NCI-H345 treated with DMSO at 0.1 percent for 48 hours (cell line): ENCODE data around the gene RENBP.

Experiments
- DNase-seq: peaks from one replicate; lab custom pipeline; 2025; ENCODE audit not compliant: unreplicated experiment; lab: John Stamatoyannopoulos, UW

RENBP gene

DNA sequence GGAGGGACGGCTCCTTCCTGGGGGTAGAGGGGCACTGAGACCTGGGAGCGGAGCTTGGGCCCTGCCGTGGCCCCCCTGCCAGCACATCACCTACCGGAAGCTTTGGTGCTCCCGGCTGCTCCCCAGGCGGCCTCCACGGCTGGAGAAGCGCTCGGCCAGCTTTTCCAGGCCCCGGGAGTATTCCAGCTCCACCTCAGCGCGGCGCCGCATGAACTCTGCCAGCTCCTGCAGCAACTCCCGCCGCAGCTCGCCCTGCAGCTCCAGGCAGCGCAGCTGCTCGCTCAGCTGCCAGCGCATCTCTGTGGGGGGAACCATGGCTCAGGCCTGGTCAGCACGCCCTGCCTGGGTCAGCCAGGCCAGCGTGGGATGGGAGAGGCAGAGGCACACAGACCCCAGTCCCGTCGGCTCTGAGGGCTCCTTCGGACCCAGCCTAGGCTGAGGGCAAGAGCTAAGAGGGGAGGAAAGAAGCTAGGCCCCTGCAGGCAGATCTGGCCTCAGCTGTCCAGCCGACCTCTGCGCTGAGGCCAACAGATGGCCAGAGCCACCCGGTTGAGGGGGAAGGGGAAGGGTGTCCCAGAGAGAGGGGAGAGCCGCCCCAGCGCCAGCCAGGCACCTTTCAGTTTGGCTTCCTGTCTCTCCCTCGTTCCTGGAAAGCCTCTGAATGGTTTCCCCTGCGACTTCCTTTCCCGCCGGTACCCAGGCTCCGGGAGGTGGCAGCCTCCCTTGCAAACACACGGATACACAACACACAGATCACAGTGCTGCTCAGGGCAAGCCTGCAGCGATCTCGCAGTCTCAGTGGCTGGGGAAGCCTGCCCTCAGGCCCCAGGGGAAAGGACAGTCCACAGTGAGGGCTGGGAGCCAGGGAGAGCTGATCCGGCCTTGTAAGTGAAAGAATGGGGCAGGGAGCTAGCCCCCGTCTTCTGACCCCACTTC lies 22.7 kb downstream of the RENBP start:
- no peak for DNase-seq

DNA sequence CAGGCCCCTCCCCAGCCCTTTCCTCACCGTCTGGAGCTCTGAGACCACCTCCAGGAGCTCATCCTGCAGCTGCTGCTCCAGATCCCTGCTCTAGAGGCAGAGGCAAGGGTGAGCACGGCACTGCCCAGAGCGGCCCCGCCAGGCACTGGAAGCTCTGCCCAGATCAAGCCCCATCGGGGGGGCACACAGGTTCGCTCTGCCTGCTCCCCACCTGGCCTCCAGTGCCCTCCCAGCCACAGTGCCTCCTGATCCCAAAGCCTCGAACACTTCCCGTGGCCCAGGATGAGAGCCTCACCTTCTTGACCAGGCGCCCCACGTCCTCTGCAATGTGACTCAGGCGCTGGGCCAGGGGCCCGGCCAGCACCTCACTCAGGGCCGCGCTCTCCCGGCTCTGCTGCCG lies 23.4 kb downstream of the RENBP start:
- DNase-seq: no peak

DNA sequence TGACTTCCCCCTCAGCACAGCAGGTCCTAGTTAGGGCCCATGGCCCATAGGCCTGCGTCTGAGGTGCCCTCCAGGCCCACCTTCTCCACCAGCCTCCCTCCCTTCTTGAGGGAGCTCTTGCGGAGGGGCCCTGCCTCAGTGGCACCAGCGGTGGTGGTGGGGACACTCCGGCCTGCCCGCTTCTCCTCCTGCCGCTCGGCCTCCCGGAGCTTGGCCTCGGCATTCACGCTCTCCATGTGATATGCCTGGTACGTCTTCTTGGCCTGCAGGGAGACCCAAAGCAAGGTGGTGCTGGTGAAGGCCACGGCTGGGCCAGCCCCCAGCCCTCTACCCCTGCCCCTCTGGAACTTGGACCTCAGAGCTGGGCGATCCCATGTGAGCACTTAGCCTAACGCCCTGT lies 23.9 kb downstream of the RENBP start:
- DNase-seq: no peak

DNA sequence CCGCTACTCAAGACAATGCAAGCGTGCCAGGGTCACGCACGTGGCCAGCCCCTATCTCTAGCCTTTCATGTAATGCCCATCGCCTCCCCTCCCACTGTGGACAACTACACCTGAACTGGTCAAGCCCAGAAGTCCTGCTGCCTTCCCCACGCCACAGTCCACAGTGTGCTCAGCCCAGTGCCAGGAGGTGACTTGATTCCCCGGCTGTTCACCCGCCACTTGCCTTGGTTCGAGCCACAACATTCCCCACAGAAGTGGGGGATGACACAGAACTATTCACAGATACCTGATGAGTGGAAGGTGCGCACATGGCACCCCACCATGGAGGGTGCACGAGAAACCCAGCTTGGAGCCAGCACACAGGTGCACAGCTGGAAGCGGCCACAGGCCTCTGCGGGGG lies 25.2 kb downstream of the RENBP start:
- DNase-seq: no peak

DNA sequence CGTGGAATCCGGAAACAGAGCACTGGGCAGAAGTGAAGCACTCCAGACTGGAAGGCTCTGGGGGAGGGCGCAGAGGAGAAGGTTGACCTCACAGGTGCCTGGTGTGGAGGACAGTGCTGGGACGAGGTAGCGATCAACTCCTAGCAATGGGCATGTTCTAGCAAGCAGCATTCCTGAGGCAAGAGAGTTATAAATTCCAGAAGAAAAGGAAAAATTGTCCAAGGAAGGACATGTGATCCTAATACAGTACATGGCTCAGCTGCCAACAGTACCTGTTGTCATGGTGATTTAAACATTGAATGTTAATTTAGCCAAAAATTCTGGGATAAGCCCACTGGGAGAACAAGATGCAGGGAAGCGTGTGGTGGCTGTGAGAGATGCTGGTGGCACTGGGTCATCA lies 26.6 kb downstream of the RENBP start:
- no peak for DNase-seq

DNA sequence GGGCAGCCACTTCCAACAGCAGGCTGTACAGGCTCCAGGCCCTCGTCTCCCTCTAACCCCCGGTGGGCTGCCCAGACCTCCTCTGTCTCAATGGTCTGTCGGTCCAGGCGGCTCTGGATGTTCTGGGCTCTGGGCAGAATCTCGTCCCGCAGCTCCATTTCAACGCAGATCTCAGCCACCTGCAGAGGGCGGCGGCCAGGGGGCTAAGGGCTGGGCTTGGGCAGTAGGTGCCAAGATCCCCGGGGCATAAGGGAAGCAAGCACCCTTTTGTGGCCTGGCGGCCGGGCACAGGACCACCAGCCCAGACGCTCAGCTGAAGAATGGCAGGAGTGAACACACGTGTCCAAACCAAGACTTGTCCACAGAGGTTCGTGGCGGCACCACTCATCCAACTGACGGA lies 30.7 kb downstream of the RENBP start:
- no peak for DNase-seq

DNA sequence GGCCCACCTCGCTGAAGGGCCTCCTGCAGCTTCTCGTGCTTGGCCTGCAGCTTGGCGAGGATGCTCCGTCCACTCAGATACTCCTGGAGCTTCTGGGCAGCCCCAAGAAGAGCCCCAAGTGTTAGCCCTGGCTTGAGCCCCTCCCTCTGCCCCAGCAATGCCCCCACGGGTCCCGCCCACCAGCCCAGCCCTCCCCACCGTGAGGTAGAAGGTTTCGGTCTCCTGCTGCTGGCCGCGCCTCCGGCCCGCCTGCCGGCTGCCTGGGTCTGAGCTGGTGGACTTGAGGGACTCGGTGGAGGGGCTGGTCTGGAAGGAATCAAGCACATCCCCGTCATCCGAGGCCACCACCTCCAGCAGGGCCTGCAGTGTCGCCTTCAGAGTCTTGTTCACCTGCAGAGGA lies 31.2 kb downstream of the RENBP start:
- no peak for DNase-seq

DNA sequence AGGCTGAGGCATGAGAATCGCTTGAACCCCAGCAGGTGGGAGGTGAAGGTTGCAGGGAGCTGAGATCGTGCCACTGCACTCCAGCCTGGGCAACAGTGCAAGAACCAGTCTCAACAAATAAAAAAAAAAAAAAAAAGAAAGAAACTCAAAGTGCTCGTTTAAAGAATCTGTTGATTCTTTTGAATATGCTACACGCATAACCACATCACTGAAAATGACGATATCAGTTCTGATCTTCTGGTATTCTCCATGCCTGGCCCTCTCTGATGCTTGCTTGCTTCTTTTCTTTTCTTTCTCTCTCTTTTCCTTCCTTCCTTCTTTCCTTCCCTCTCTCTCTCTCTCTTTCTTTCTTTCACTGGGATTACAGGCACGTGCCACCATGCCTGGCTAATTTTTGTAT lies 32.6 kb downstream of the RENBP start:
- DNase-seq: no peak

DNA sequence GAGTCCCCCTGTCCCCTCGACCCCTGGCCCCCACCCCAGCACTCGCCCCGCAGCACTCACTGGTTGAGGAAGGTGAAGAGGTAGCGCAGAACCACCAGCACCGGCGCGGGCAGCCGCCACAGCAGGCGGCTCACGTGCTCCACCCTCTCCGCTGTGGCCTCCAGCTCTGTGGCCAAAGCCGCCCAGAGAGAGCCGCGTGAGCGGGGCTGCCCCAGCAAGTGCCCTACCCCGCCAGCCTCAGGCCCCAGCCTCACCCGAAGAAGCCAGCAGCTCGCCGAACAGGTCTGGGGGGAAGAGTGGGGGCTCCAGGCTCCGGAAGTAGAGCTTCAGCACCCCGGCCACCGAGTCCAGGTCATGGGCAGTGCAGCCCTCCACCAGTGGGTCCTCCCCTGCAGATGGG lies 34.0 kb downstream of the RENBP start:
- no peak for DNase-seq

DNA sequence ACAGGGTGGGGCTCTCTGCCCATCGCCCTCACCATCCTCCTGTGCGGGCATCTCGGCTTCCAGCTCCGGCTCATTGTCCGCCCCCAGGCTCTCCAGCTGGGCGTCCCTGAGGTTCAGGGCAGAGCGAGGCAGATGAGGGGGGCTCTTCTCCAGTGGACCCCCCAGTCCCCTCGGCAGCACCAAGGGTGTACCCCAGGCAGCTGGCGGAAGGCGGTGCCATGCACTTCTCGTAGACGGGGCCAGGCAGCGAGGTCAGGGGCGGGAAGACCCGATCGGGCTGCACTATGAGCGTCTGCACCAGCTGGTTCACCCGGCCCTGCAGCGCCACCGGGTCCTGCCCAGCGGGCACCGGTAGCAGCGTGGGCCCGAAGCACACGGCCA lies 34.5 kb downstream of the RENBP start:
- no peak for DNase-seq

DNA sequence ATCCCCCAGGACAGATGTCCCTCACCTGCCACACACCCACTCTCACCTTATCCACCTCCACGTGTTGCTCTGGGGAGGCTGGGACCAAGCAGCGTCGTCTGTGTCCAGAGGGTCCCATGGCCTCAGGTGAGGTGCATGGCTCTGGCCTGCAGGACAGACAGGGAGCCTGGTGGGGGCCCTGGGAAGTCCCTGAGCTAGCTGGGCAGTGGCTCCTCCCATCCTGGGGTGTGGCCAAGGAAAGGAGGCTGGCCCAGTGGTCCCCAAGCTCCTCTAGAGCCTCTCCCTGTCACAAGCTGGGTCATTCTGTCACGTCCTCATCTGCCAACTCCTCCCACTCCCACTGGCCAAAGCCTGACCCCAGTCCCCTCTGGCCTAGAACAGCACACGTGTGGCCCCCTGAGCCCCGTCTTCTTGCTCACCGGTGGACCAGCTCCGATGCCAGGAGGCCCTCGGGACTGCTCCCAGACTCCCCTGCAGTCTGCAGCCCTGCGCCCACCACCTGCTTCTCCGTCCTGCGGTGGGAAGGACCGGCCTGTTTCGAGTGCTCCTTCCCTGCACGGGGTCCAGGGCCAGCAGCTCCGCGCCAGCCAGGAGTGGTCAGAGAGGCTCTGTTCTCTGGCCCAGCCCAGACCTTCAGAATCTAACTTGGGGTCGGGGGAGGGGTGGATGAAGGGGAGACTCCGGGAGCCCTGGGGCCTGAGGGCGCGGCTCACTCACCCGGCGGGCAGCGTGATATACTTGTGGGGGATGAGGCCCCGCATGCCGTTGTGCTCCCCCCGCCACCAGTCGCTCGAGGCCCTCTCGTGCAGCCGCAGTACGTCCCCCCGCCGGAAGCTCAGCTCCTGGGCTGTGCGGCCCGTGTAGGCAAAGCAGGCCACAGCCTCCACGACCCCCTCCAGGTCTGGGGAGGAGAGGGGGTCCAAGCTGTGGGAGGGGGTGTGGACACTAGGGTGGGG lies 35.1 kb downstream of the RENBP start:
- no peak for DNase-seq

DNA sequence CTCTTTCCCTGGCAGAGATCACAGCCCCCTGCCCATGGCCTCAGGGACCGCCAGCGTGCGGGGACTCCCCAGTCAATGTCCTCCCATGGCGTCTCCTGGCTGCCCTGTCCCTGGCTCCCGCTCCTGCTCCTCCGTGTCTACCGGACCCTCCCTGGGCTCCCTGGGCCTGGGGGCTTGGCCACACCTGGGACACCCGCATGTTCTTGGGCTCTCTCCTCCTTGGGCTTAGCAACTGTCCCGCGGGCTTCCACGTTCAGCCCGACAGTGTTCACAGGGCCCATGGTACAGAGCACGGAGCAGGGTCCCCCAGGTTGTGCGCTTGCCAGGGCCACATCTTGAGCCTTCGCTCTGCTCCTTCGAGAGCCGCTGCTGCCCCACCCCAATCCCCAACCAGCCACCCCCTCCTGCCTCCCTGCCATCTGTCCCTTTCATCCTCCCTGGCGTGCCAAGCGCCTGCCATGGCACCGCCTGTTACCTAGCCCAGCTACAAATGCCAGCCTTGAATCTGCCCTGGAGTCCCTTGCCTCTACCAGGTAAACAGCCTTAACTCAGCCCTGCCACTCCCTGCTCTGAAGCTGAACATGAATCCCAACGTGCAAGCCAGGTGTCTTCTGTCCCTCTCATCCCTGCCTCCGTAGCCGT lies 36.1 kb downstream of the RENBP start:
- DNase-seq: no peak

DNA sequence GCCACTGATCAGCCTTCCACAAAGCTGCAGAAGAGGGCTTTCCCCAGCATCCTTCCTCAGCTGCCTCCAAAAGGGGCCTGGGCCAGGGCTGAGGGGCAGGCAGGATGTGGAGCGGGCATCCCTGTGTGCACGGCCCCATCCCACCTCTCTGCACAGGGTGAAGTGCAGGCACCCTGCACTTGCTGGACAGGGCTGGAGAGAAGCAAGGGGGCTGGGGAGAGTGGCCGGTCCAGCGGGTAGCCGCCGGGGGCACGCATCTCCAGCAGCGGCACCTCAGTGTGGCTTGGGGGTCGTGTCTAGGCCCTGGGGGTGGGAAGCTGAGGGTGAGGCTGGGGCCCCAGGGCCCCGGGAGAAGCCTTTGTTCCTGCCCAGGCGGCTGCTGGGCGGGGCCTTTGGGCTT lies 37.0 kb downstream of the RENBP start:
- DNase-seq: no peak

DNA sequence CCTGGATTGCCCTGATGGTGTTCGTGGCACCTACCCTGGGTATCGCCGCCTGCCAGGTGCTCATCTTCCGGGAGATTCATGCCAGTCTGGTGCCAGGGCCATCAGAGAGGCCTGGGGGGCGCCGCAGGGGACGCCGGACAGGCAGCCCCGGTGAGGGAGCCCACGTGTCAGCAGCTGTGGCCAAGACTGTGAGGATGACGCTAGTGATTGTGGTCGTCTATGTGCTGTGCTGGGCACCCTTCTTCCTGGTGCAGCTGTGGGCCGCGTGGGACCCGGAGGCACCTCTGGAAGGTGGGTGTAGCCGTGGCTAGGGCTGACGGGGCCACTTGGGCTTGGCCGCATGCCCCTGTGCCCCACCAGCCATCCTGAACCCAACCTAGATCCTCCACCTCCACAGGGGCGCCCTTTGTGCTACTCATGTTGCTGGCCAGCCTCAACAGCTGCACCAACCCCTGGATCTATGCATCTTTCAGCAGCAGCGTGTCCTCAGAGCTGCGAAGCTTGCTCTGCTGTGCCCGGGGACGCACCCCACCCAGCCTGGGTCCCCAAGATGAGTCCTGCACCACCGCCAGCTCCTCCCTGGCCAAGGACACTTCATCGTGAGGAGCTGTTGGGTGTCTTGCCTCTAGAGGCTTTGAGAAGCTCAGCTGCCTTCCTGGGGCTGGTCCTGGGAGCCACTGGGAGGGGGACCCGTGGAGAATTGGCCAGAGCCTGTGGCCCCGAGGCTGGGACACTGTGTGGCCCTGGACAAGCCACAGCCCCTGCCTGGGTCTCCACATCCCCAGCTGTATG lies 38.1 kb downstream of the RENBP start:
- no peak for DNase-seq

DNA sequence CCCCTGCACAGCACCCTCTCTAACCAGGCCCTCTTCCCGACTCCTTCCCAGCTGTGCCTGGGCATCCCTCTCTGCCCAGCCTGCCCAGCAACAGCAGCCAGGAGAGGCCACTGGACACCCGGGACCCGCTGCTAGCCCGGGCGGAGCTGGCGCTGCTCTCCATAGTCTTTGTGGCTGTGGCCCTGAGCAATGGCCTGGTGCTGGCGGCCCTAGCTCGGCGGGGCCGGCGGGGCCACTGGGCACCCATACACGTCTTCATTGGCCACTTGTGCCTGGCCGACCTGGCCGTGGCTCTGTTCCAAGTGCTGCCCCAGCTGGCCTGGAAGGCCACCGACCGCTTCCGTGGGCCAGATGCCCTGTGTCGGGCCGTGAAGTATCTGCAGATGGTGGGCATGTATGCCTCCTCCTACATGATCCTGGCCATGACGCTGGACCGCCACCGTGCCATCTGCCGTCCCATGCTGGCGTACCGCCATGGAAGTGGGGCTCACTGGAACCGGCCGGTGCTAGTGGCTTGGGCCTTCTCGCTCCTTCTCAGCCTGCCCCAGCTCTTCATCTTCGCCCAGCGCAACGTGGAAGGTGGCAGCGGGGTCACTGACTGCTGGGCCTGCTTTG lies 38.9 kb downstream of the RENBP start:
- no peak for DNase-seq

DNA sequence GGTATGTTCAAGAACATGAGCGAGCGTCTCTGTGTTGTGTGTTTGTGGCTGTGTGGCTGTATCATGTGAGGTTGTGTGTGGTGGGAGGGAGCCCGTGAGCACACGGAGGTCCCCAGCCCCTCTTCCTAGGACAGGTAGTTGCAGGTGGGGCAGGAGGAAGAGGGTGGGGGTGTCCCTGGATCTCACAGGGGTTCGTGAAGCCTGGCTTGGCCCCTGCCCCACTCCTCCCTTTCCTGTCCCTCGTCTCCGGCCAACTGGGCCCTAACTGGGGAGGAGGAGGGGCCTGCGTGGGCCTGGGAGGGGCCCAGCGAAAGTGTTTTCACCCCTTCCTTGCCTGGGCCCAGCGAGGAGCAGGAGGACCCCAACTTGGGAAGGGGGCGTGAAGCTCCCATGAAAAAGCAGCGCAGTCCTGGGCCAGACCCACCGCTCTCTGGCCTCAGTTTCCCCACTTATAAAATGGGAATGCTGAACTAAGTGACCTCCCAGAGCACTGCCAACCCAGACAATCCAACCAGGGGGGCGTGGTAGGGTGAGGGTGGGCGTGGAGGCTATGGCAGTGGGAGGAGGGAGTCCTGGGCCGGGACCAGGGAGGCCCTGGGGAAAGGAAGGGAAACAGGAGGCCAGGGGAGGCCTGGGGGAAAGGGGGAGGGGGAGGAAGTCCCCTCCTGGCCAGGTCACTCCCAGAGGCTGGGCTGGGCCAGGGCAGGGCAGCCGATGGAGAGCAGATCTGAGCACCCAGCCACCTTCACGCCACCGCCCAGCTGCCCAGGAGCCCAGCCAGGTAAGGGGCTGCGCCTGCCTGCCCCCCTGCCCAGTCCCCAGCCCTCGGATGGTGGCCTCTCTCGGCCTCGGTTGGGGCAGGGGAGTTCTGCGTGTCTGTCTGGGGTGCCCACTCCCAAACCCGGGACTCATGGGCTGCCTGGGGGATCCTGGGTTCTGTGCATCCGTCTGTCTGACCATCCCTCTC lies 40.2 kb downstream of the RENBP start, which contains the start of gene AVPR2:
Gene AVPR2 (plus strand): TSS at position 683 of the 967 bp plus-strand sequence. CDS start 473 bp downstream, outside the sequence.
- DNase-seq: no peak

DNA sequence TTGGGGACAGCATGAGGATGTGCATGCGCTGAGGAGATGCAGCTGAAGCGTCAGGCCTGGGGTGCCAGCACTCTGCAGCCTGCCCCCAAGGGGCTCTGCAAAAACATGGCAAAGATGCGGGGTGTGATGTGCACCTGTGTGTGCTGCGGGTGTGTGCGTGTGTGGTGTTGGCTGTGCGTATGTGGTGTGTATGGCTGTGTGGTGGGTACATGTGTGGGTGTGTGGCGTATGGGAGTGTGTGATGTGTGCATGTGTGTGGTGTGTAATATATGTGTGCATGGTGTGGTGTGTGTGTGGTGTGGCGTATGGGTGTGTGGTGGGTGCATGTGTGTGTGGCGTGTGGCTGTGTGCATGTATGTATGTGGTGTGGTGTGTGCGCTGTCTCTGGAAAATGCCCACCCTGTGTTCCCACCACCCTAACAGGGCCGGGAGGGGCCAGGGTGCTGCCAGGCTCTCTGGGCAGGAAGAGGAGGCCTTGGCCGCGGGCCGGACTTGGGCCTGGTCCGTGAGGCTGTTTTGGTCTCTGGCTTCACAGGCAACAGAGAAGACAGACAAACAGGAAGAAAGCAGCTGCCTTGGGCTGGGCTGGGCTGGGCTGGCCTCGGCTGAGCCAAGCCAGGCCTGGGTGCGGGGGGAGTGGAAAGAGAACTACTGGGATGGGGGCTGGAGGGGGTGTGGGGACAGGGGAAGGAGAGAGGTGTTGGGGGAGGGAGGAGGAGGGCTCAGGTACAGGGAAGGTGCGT lies 41.0 kb downstream of the RENBP start:
- no peak for DNase-seq

DNA sequence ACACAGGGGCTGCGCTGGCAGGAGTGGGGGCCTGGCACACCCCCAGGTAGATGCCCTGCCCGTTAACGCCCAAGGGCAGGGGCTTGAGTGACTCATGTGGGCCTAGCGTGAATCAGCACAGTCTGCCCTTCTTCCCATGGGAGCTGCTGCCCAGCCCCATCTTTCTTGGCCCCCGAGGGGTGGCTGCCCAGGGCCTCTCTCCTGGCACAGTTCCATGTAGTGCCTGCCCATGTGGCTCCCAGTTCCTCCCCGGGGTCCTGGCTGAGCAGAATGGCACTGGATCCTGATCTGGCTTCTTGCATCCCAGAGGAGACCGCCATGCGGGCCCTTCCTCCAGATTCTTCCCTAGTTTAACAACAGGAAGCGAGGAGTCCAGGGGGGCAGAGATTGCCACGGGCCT lies 42.1 kb downstream of the RENBP start:
- no peak for DNase-seq
